T-helper 2 cell treated with Interferon-gamma antibody and Interleukin-4, amounts not matched to agents 5 μg/mL and 100 μg/mL, for 36 hours (primary cell): ENCODE measurements around the gene MEPE.
"Not testable (repeated sequence)": the region's sequence is repeated elsewhere in the genome, so short reads cannot be mapped to it uniquely, and the experiment has no call there.

ENCODE experiments used
- DNase-seq: peaks from one replicate; pipeline ENCODE4 v3.0.0; 2021; ENCODE audit warnings: low spot score
- H3K27ac Mint-ChIP-seq: one replicate; pipeline ENCODE4 v1.8.0; 2021; ENCODE audit warnings: mild to moderate bottlenecking, mixed read lengths
- H3K27me3 Mint-ChIP-seq: one replicate; pipeline ENCODE4 v1.8.0; 2021; ENCODE audit warnings: low read depth, mixed read lengths
- H3K36me3 Mint-ChIP-seq: one replicate; pipeline ENCODE4 v1.8.0; 2021; ENCODE audit warnings: low read depth, mixed read lengths
- H3K4me1 Mint-ChIP-seq: one replicate; pipeline ENCODE4 v1.8.0; 2021; ENCODE audit warnings: low read depth, mixed read lengths
- H3K4me3 Mint-ChIP-seq: one replicate; pipeline ENCODE4 v1.8.0; 2022; ENCODE audit warnings: mild to moderate bottlenecking, moderate library complexity, mixed read lengths
- H3K9me3 Mint-ChIP-seq: one replicate; pipeline ENCODE4 v1.8.0; 2021; ENCODE audit warnings: mixed read lengths

Gene MEPE

DNA sequence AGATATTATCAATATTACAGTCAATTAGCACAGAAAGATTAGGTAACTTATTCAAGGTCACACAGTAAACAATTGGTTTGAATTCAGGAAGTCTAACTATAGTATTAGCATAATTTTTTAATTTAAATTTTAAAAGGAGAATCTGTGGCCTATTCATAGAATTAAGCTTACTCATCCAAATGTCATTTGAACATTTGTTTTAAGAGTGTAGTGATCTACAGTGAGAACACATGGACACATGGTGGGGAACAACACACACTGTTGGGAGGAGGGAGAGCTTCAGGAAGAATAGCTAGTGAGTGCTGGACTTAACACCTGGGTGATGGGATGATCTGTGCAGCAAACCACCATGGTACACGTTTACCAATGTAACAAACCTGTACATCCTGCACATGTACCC lies 48.3 kb downstream of the MEPE start:
- H3K9me3 Mint-ChIP-seq, result no peaks in the 10 kb centered on the region
- no peak for DNase-seq
- H3K4me1 Mint-ChIP-seq, result no peaks in the 10 kb centered on the region
- no peak overlapping the region for H3K4me3 Mint-ChIP-seq
- peaks cover 14% of the 10 kb centered on the region for H3K27me3 Mint-ChIP-seq
- H3K27ac Mint-ChIP-seq, result no peak overlapping the region
- no peaks in the 10 kb centered on the region for H3K36me3 Mint-ChIP-seq

DNA sequence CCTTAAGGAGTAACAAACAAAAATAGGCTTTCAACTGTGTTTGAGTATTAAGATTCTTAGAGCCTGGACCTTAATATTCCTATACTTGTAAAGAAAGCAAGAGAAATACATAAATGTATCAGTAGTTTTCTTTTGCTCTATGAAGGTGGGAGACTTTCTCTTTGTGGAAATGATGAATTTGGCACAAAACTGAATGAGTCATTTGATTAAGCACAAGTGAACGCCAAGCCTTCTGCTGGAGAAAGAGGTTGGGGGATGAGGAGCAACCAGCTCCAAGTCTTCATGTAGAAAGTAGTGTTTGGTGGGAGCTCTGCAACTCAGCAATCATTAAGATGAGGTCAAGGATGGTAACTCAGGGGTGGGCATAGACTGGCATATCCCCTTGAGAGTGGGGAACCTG lies 49.6 kb downstream of the MEPE start:
- Mint-ChIP-seq H3K4me3 (no peak overlapping the region), H3K27me3 (peaks cover 16% of the 10 kb centered on the region), H3K36me3 (no peaks in the 10 kb centered on the region), H3K27ac (no peak overlapping the region), H3K4me1 (no peaks in the 10 kb centered on the region), H3K9me3 (no peaks in the 10 kb centered on the region)
- no peak for DNase-seq

- no peaks in the 10 kb centered on the region for H3K4me1 Mint-ChIP-seq
- no peaks in the 10 kb centered on the region for H3K9me3 Mint-ChIP-seq
- no peak overlapping the region for H3K27ac Mint-ChIP-seq
- H3K4me3 Mint-ChIP-seq, result no peak overlapping the region
- H3K36me3 Mint-ChIP-seq, result no peaks in the 10 kb centered on the region
- peaks cover 17% of the 10 kb centered on the region for H3K27me3 Mint-ChIP-seq
- no peak for DNase-seq
Observed at GRCh38 chr4:87882861-87883260, 50.1 kb downstream of the MEPE start.

GRCh38 chr4:87884976-87885549 lies 52.3 kb downstream of the MEPE start:
- no peak for DNase-seq
- no peaks in the 10 kb centered on the region for H3K9me3 Mint-ChIP-seq
- H3K27ac Mint-ChIP-seq, result no peak overlapping the region
- H3K4me1 Mint-ChIP-seq, result no peaks in the 10 kb centered on the region
- H3K4me3 Mint-ChIP-seq, result no peak overlapping the region
- H3K27me3 Mint-ChIP-seq, result peaks cover 12% of the 10 kb centered on the region
- no peaks in the 10 kb centered on the region for H3K36me3 Mint-ChIP-seq

DNA sequence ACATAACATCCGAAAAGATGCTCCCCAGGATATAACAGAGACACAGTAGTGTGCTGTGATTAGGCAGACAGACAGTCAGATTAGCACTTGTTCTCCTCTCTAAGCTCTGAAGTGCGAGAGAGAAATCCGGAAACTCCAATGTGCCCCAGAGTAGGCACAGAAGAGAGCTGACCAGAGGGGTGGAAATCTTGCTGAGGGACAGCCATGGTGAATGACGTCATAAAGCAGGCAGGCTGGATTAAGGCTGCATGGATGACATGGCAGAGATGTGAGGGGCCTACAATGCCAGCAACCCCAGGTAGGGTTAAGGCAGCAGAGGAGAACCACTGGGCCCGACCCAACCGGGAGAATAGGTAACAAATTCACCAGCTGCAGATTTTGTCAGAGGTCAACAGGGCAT lies 53.3 kb downstream of the MEPE start:
- H3K4me1 Mint-ChIP-seq, result peaks cover 2% of the 10 kb centered on the region
- H3K27me3 Mint-ChIP-seq, result peaks cover 12% of the 10 kb centered on the region
- no peak overlapping the region for H3K4me3 Mint-ChIP-seq
- no peak for DNase-seq
- no peak overlapping the region for H3K27ac Mint-ChIP-seq
- no peaks in the 10 kb centered on the region for H3K36me3 Mint-ChIP-seq
- H3K9me3 Mint-ChIP-seq, result no peaks in the 10 kb centered on the region

GRCh38 chr4:87890753-87891152 lies 58.0 kb downstream of the MEPE start:
- H3K4me3 Mint-ChIP-seq, H3K27ac Mint-ChIP-seq, H3K4me1 Mint-ChIP-seq, DNase-seq, H3K36me3 Mint-ChIP-seq, H3K9me3 Mint-ChIP-seq: not testable (repeated sequence)
- peaks cover 11% of the 10 kb centered on the region for H3K27me3 Mint-ChIP-seq

DNA sequence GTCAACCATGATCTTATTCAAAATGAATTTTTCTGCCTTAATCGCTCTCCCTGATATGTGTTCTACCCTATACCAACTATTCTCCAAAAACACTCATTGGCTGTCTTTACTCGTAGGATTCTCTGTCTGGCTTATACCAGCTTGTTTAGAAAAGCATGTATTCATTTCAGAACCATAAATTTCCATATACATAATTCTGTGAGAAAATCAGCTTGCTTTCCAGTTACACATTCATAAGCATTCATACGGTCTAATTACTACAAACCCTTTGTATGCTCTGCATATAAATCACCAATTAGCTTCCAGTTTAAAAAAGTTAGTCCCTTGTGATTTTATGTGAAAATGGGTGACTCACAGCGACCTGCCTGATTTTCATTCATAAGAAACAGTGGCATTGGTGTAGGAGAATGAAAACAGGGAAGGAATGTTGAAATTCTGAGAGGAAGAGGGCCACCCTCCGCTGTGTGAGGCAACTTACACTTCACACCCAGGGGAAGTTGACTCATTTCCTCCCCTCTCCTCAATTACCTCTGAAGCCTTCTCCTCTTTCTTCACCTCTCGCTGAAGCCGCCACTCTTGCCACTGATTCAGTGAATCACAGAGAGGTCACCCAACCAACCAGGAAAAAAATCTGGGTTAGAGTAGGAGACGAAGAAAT lies 63.3 kb downstream of the MEPE start:
- Mint-ChIP-seq H3K4me3 (peak overlapping the region; percentile 18), H3K27ac (no peak overlapping the region)

More for the DNA sequence above, 63.3 kb downstream of the MEPE start:
- Mint-ChIP-seq H3K9me3 (no peaks in the 10 kb centered on the region), H3K4me1 (peaks cover 11% of the 10 kb centered on the region), H3K27me3 (peaks cover 25% of the 10 kb centered on the region), H3K36me3 (no peaks in the 10 kb centered on the region)
- peak; percentile 8 for DNase-seq
